ENCODE measurements around the gene DDX1.
A peak's percentile ranks its signal among the peaks of the same experiment; 100 is the strongest.
"Not testable (repeated sequence)": the region's sequence is repeated elsewhere in the genome, so short reads cannot be mapped to it uniquely, and the experiment has no call there.

The DDX1 gene

DNA sequence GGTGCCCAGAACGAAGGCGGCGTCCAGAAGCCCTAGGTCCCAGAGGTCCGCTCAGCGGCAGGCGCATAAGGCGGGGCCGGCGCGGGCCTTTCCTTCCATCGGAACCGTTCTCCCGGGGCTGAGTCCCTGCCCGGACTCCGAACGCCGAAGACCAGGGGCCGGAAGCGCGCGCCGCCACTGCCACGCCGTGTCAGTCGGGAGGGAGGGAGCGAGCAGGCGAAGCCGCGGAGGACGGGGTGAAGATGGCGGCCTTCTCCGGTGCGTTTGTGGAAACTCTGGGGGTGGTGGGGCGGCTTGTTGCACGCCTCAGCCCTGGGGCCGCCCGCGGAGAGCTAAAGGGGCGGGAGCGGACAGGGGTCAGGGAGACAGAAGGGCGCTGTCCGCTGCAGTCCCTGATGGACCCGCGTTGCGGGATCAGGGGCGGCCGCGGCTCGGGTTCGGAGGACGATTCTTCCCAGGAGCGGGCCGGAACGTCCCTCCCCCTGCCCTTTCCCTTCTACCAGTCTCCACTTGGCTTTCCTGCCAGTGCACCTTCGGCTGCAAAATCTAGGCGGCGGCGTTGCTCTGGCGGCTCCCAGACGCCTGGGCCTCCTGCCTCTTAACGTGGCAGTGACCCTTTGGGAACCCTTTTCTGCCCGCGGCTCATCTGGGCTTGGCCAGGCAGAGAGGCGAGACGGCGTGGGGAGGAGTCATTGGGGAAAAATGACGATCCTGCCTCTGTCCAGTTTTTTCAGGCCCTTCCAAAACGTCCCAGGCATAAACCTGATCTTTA is at the start of gene DDX1:
Gene DDX1 (plus strand): TSS at position 177 of the 772 bp plus-strand sequence. CDS start 66 bp downstream, at position 243.
- H3K4me1 ChIP-seq, result peaks cover 4% of the 10 kb centered on the region
- no peaks in the 10 kb centered on the region for H3K9me3 ChIP-seq
- H3K27me3 ChIP-seq (ENCODE audit: low read depth), result no peaks in the 10 kb centered on the region
- peaks cover 25% of the 10 kb centered on the region for H3K36me3 ChIP-seq (replicated peaks)
- H3K4me3 ChIP-seq, result peak within 1 kb of the TSS; percentile 83
- in situ Hi-C loops (cut with MboI; ENCODE audit: low sequenced_read_pairs), result loop anchor here (25.0 kb wide), 1 partner anchor 655 kb away; no protein-coding TSS in a partner anchor
- peak; percentile 55 to 91 for DNase-seq (ENCODE audit: low spot score in 2 of 2)

DNA sequence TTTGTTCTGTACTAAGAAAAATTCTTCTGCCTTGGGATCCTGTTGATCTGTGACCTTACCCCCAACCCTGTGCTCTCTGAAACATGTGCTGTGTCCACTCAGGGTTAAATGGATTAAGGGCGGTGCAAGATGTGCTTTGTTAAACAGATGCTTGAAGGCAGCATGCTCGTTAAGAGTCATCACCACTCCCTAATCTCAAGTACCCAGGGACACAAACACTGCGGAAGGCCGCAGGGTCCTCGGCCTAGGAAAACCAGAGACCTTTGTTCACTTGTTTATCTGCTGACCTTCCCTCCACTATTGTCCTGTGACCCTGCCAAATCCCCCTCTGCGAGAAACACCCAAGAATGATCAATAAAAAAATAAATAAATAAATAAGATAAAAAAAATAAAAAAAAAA is 49.4 kb upstream of the DDX1 start:
- in situ Hi-C loops (cut with MboI; ENCODE audit: low sequenced_read_pairs); H3K36me3 ChIP-seq (replicated peaks); H3K9me3 ChIP-seq; H3K27me3 ChIP-seq (ENCODE audit: low read depth); H3K4me1 ChIP-seq; H3K4me3 ChIP-seq; DNase-seq (ENCODE audit: low spot score in 2 of 2): not testable (repeated sequence)

GRCh38 chr2:15543053-15543452 is 48.6 kb upstream of the DDX1 start:
- no peaks in the 10 kb centered on the region for H3K27me3 ChIP-seq (ENCODE audit: low read depth)
- no peaks in the 10 kb centered on the region for H3K9me3 ChIP-seq
- no peaks in the 10 kb centered on the region for H3K36me3 ChIP-seq (replicated peaks)
- no peak for DNase-seq (ENCODE audit: low spot score in 2 of 2)
- in situ Hi-C loops (cut with MboI; ENCODE audit: low sequenced_read_pairs), result no loop called here
- no peak overlapping the region for H3K4me3 ChIP-seq
- no peaks in the 10 kb centered on the region for H3K4me1 ChIP-seq

- H3K4me1 ChIP-seq, result no peaks in the 10 kb centered on the region
- no peak for DNase-seq (ENCODE audit: low spot score in 2 of 2)
- H3K36me3 ChIP-seq (replicated peaks), result no peaks in the 10 kb centered on the region
- in situ Hi-C loops (cut with MboI; ENCODE audit: low sequenced_read_pairs), result no loop called here
- H3K9me3 ChIP-seq, result no peaks in the 10 kb centered on the region
- H3K4me3 ChIP-seq, result no peak overlapping the region
- no peaks in the 10 kb centered on the region for H3K27me3 ChIP-seq (ENCODE audit: low read depth)
Measured at GRCh38 chr2:15543541-15543940, 48.1 kb upstream of the DDX1 start.

DNA sequence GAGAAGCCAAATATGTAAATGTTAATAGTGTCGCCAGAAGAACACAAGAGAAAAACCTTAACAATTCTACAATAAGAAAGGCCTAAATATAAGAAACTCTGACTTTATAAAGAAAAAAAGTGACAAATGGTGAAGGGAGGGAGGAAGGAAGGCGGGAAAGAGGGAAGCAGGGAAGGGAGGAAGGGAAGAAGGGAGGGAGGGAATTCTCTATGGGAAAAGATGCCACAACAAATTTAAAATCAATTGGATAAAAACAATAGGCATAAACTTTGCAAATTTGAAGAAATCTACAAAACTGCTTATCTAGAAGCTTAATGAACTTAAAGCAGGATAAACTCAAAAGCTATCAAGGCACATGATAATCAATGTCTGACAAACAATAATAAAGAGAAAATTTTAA is 47.4 kb upstream of the DDX1 start:
- no peak for DNase-seq (ENCODE audit: low spot score in 2 of 2)
- in situ Hi-C loops (cut with MboI; ENCODE audit: low sequenced_read_pairs), result no loop called here
- Histone ChIP-seq H3K27me3 (ENCODE audit: low read depth) (no peaks in the 10 kb centered on the region), H3K36me3 (replicated peaks) (peaks cover 5% of the 10 kb centered on the region; the same call in 1 of the 2 replicates), H3K4me1 (no peaks in the 10 kb centered on the region), H3K9me3 (no peaks in the 10 kb centered on the region), H3K4me3 (no peak overlapping the region)

DNA sequence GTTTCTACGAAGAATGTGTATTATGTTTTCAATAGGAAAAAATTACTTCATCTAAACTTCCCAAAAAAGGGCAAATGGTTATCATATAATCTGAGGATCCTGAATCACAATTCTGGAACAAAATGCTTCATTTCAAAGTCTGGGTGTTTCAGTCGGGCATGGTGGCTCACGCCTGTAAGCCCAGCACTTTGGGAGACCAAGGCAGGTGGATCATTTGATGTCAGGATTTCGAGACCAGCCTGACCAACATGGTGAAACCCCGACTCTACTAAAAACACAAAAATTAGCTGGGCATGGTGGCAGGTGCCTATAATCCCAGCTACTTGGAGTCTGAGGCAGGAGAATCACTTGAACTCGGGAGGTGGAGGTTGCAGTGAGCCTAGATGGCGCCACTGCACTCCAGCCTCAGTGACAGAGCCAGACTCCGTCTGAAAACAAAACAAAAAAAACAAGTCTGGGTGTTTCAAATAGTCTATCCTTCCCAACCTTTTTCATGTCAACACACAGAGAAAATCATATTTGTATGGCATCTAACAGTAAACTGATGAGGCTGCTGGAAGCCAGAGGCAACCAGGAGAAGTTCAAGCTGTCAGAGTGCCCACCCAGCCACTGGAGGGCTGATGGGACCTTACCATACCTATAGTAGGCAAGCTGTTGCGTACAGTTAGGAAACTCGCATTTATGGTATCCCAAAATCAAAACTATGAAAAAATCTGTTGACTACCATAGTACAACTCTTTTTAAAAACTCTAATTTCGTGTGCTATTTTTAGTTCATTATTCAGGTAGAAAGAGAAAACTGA is 45.2 kb upstream of the DDX1 start:
- peaks cover 9% of the 10 kb centered on the region; the same call in 1 of the 2 replicates for H3K36me3 ChIP-seq (replicated peaks)
- H3K4me1 ChIP-seq, result no peaks in the 10 kb centered on the region
- H3K4me3 ChIP-seq, result no peak overlapping the region
- H3K27me3 ChIP-seq (ENCODE audit: low read depth), result no peaks in the 10 kb centered on the region
- peak in 1 of 2 experiments; percentile 9 for DNase-seq (ENCODE audit: low spot score in 2 of 2)
- in situ Hi-C loops (cut with MboI; ENCODE audit: low sequenced_read_pairs), result no loop called here
- H3K9me3 ChIP-seq, result no peaks in the 10 kb centered on the region

GRCh38 chr2:15547115-15547876 is 44.4 kb upstream of the DDX1 start:
- in situ Hi-C loops (cut with MboI; ENCODE audit: low sequenced_read_pairs), result no loop called here
- Histone ChIP-seq H3K27me3 (ENCODE audit: low read depth) (no peaks in the 10 kb centered on the region), H3K4me1 (no peaks in the 10 kb centered on the region), H3K9me3 (no peaks in the 10 kb centered on the region), H3K36me3 (replicated peaks) (peaks cover 10% of the 10 kb centered on the region), H3K4me3 (no peak overlapping the region)
- no peak for DNase-seq (ENCODE audit: low spot score in 2 of 2)

GRCh38 chr2:15548974-15549373 is 42.7 kb upstream of the DDX1 start:
- in situ Hi-C loops (cut with MboI; ENCODE audit: low sequenced_read_pairs), result no loop called here
- Histone ChIP-seq H3K27me3 (ENCODE audit: low read depth) (no peaks in the 10 kb centered on the region), H3K4me3 (no peak overlapping the region), H3K4me1 (no peaks in the 10 kb centered on the region), H3K36me3 (replicated peaks) (peaks cover 10% of the 10 kb centered on the region), H3K9me3 (no peaks in the 10 kb centered on the region)
- no peak for DNase-seq (ENCODE audit: low spot score in 2 of 2)

GRCh38 chr2:15553519-15553918 is 38.1 kb upstream of the DDX1 start:
- in situ Hi-C loops (cut with MboI; ENCODE audit: low sequenced_read_pairs), result no loop called here
- H3K4me3 ChIP-seq, result no peak overlapping the region
- no peaks in the 10 kb centered on the region for H3K9me3 ChIP-seq
- peaks cover 10% of the 10 kb centered on the region for H3K36me3 ChIP-seq (replicated peaks)
- no peaks in the 10 kb centered on the region for H3K27me3 ChIP-seq (ENCODE audit: low read depth)
- no peak for DNase-seq (ENCODE audit: low spot score in 2 of 2)
- no peaks in the 10 kb centered on the region for H3K4me1 ChIP-seq

GRCh38 chr2:15553951-15554350 is 37.7 kb upstream of the DDX1 start:
- no peak for DNase-seq (ENCODE audit: low spot score in 2 of 2)
- in situ Hi-C loops (cut with MboI; ENCODE audit: low sequenced_read_pairs), result no loop called here
- no peaks in the 10 kb centered on the region for H3K27me3 ChIP-seq (ENCODE audit: low read depth)
- no peaks in the 10 kb centered on the region for H3K9me3 ChIP-seq
- no peaks in the 10 kb centered on the region for H3K4me1 ChIP-seq
- no peak overlapping the region for H3K4me3 ChIP-seq
- peaks cover 8% of the 10 kb centered on the region for H3K36me3 ChIP-seq (replicated peaks)

DNA sequence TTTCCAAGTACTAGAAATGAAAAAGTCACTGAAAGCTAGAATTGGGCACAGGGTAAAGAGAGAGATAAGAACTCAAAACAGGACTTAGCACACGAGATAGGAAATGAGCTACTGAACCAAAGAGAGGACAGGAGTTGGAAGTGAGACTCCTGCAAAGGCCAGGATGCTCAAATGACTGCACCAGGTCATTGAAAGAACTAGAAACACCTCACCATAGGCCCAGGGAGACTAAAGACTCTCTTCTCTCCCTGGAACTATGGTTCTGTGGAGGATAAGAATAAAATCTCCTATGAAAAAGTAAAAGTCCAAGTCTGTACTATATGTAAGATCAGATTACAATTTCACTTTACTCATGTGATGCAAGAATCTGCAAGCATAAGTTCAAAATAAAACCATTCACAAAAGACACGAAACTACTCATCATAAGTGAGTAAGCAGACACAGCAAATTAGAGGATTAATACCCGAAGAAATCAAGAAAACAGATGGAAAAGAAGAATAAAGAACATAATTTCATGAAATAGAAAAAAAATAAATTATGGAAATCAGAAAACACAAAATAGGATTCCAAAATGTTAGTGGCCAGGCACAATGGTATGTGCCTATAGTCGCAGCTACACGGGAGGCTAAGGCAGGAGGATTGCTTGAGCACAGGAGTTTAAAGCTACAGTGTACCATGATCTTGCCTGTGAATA is 37.0 kb upstream of the DDX1 start:
- no peak overlapping the region for H3K4me3 ChIP-seq
- no peaks in the 10 kb centered on the region for H3K27me3 ChIP-seq (ENCODE audit: low read depth)
- peaks cover 2% of the 10 kb centered on the region; the same call in 1 of the 2 replicates for H3K4me1 ChIP-seq
- H3K36me3 ChIP-seq (replicated peaks), result peaks cover 4% of the 10 kb centered on the region; the same call in 1 of the 2 replicates
- in situ Hi-C loops (cut with MboI; ENCODE audit: low sequenced_read_pairs), result no loop called here
- DNase-seq (ENCODE audit: low spot score in 2 of 2), result no peak
- no peaks in the 10 kb centered on the region for H3K9me3 ChIP-seq

GRCh38 chr2:15555760-15556193 is 35.9 kb upstream of the DDX1 start:
- Histone ChIP-seq H3K4me1 (peaks cover 5% of the 10 kb centered on the region; the same call in 1 of the 2 replicates), H3K27me3 (ENCODE audit: low read depth) (no peaks in the 10 kb centered on the region), H3K9me3 (no peaks in the 10 kb centered on the region), H3K4me3 (no peak overlapping the region), H3K36me3 (replicated peaks) (peaks cover 3% of the 10 kb centered on the region; the same call in 1 of the 2 replicates)
- in situ Hi-C loops (cut with MboI; ENCODE audit: low sequenced_read_pairs), result no loop called here
- DNase-seq (ENCODE audit: low spot score in 2 of 2), result no peak

DNA sequence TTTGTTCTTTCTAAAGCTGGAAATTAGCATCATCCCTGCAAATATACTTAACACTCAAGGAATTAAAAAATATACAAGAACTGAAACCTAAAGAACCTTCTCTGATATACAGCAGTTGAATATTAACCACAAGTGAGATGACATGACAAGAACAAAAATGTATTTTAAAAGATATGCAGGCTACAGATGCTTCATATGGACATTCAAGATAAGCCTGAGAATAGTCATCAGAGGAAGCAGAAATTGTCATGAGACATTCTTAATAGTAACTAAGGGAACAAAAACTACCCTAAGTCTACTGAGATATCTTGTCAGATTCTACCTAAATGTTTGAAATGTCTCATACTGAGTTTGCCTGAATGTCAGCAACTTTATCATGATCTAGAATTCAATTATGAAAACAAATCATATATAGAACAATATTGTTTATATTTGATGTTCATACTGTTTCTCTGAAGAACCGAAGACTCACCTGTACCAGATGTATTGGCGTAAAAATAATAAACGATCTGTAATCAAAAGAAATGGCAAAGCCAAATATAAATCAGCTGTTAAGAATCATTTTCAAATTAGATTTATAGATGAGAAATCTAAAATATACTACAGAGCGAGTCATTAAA is 35.2 kb upstream of the DDX1 start:
- H3K9me3 ChIP-seq, result no peaks in the 10 kb centered on the region
- peaks cover 2% of the 10 kb centered on the region; the same call in 1 of the 2 replicates for H3K36me3 ChIP-seq (replicated peaks)
- peaks cover 5% of the 10 kb centered on the region for H3K4me1 ChIP-seq
- in situ Hi-C loops (cut with MboI; ENCODE audit: low sequenced_read_pairs), result no loop called here
- no peak overlapping the region for H3K4me3 ChIP-seq
- no peak for DNase-seq (ENCODE audit: low spot score in 2 of 2)
- H3K27me3 ChIP-seq (ENCODE audit: low read depth), result no peaks in the 10 kb centered on the region
